ENCODE results near the gene MRPL22.

The MRPL22 gene

DNA sequence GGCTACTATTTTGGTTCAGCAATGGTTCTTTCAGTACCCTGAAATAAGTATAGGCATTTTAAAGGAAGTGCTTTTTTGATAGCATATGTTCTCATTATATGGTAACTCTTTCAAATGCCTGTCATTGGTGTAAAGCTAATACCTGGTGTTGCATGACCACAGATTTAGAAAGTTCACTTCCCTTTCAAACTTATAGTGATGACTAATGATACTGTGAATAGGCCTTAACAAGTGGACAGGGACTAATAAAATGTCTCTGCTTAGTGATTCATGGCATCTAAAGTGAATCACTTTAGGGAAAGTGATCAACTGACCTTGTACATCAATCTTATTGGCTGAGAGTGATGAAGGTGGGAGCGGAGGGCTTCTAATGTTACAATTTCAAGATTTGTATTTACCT is 21.6 kb downstream of the MRPL22 start:
- Histone ChIP-seq H3K27me3 (no peaks in the 10 kb centered on the region), H3K27ac (no peak overlapping the region), H3K9me3 (no peaks in the 10 kb centered on the region), H3K4me3 (ENCODE audit: low read depth in 1 of 2, low read length in 1 of 2) (no peak overlapping the region), H3K4me1 (ENCODE audit: control insufficient read depth in 1 of 2, insufficient read depth in 1 of 2, low read depth in 1 of 2, low read length in 1 of 2) (no peaks in the 10 kb centered on the region), H3K36me3 (peaks cover 66% of the 10 kb centered on the region)
- TF ChIP-seq, protein P1, sequence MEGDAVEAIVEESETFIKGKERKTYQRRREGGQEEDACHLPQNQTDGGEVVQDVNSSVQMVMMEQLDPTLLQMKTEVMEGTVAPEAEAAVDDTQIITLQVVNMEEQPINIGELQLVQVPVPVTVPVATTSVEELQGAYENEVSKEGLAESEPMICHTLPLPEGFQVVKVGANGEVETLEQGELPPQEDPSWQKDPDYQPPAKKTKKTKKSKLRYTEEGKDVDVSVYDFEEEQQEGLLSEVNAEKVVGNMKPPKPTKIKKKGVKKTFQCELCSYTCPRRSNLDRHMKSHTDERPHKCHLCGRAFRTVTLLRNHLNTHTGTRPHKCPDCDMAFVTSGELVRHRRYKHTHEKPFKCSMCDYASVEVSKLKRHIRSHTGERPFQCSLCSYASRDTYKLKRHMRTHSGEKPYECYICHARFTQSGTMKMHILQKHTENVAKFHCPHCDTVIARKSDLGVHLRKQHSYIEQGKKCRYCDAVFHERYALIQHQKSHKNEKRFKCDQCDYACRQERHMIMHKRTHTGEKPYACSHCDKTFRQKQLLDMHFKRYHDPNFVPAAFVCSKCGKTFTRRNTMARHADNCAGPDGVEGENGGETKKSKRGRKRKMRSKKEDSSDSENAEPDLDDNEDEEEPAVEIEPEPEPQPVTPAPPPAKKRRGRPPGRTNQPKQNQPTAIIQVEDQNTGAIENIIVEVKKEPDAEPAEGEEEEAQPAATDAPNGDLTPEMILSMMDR (IDR thresholded peaks at IDR 0.05) = no peak

DNA sequence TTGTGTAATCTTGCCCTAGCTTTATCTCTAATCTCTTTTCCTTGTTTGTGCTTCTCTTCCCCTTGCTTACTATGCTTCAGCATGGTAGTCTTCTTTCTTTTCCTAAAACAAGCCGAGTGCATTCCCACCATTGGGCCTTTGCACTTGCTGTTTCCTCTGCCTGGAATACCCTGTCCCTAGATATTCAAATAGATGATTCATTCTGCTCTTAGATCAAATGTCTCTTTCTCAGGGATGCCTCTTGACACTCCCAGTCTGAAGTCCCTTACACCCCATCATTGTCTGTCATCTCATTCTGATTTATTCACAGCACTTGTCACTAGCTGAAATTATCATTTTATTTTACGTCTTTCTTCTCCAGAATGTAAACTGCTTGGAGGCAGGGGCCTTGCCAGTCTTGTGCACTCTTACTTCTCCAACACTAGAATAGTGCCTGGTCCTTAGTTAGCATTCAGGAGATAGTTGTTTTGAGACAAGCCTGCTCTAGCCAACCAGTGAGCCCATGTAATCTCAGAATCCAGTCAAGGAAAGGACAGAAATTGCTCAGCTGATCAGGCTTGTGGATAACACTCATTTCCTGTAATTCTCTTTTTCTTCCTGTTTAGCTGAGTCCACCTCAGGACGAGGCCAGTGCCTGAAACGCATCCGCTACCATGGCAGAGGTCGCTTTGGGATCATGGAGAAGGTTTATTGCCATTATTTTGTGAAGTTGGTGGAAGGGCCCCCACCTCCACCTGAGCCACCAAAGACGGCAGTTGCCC is 25.4 kb downstream of the MRPL22 start:
- no peaks in the 10 kb centered on the region for H3K27me3 ChIP-seq
- TF ChIP-seq, protein P1 (IDR thresholded peaks at IDR 0.05) = no peak
- H3K9me3 ChIP-seq = no peaks in the 10 kb centered on the region
- H3K27ac ChIP-seq = no peak overlapping the region
- H3K36me3 ChIP-seq = peaks cover 44% of the 10 kb centered on the region
- no peaks in the 10 kb centered on the region for H3K4me1 ChIP-seq (ENCODE audit: control insufficient read depth in 1 of 2, insufficient read depth in 1 of 2, low read depth in 1 of 2, low read length in 1 of 2)
- no peak overlapping the region for H3K4me3 ChIP-seq (ENCODE audit: low read depth in 1 of 2, low read length in 1 of 2)

DNA sequence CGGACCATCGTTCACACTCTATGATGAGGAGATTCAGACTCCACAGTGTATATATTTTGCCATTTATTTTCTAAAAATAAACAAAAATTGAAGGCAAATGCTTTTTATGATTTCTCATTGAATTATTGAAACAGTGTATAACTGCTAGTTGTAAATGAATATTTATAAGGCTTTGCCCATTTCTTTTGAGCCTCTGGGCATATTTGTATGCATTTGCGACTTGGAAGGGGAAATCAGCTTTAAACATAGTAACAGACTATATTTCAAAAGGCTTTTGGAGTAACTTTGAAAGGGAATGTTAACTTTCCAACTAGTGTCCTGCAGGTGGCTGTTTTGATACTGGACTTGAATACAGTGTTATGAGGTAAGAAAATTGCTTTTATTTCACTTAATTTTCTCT is 26.0 kb downstream of the MRPL22 start:
- Histone ChIP-seq H3K4me3 (ENCODE audit: low read depth in 1 of 2, low read length in 1 of 2) (no peak overlapping the region), H3K27ac (no peak overlapping the region), H3K9me3 (no peaks in the 10 kb centered on the region), H3K27me3 (no peaks in the 10 kb centered on the region), H3K36me3 (peaks cover 38% of the 10 kb centered on the region), H3K4me1 (ENCODE audit: control insufficient read depth in 1 of 2, insufficient read depth in 1 of 2, low read depth in 1 of 2, low read length in 1 of 2) (no peaks in the 10 kb centered on the region)
- TF ChIP-seq, protein P1 (IDR thresholded peaks at IDR 0.05) = no peak

DNA sequence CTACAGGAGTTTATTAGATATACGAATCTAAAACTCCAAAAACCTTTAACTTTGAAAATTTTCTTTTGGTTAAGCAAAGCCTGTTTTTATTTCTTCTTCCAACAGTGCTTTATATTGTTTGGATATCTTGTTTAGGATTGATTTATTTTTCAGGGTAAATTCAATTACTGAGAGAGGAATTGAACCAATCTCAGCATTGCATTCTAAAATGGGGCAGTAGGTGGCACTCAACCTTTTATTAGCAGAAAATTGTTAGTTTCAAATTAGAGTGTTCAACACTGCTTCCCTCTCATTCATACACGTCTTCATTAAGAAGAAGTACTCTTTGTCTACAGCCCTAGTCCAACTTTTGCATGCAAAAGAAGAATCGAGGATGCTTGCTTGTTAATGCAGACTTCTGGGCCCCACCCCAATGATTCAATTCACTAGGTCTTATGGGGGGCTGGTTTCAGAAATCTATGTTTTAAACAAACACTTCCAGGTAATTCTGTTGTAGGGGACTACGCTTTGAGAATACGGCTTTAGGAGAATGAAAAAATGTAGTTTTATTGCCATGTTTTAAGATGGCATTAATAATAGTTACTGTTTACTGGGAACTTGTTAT is 26.6 kb downstream of the MRPL22 start:
- Histone ChIP-seq H3K4me1 (ENCODE audit: control insufficient read depth in 1 of 2, insufficient read depth in 1 of 2, low read depth in 1 of 2, low read length in 1 of 2) (no peaks in the 10 kb centered on the region), H3K27me3 (no peaks in the 10 kb centered on the region), H3K36me3 (peaks cover 31% of the 10 kb centered on the region), H3K9me3 (no peaks in the 10 kb centered on the region), H3K4me3 (ENCODE audit: low read depth in 1 of 2, low read length in 1 of 2) (no peak overlapping the region), H3K27ac (no peak overlapping the region)
- TF ChIP-seq, protein P1 (IDR thresholded peaks at IDR 0.05) = no peak

DNA sequence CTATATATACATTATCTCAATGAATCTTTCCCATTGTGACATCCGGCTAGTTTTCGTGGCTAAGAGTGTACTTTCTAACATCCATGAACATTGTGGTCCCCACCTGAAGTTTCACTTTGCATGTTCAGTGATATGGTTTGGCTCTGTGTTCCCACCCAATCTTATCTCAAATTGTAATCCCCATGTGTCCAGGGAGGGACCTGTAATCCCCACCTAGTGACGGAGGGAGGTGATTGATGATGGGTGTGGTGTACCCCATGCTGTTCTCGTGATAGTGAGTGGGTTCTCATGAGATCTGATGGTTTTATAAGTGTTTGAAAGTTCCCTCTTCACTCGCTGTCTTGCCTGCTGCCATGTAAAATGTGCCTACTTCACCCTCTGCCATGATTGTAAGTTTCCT is 28.1 kb downstream of the MRPL22 start:
- H3K4me1 ChIP-seq (ENCODE audit: control insufficient read depth in 1 of 2, insufficient read depth in 1 of 2, low read depth in 1 of 2, low read length in 1 of 2) = no peaks in the 10 kb centered on the region
- H3K27me3 ChIP-seq = no peaks in the 10 kb centered on the region
- no peaks in the 10 kb centered on the region for H3K9me3 ChIP-seq
- TF ChIP-seq, protein P1 (IDR thresholded peaks at IDR 0.05) = no peak
- H3K4me3 ChIP-seq (ENCODE audit: low read depth in 1 of 2, low read length in 1 of 2) = no peak overlapping the region
- peaks cover 28% of the 10 kb centered on the region for H3K36me3 ChIP-seq
- H3K27ac ChIP-seq = no peak overlapping the region

Measured in neutrophil (primary cell).